Activated CD8-positive, alpha-beta T cell treated with anti-CD3 and anti-CD28 coated beads, Interleukin-2, amount 10 ng/mL, durations not matched to agents 7 days and 5 days (primary cell): ENCODE data around the gene BMP2. TPM values are rescaled to one million over a fixed set of nuclear protein-coding genes. Genes with fewer than 3 reads are reported as not detected.

Experiments
- ATAC-seq: fragments of 150-1000 bp; cut with Tn5 transposase; one replicate; pipeline ENCODE4 v1.10.0; 2021; ENCODE audit warnings: moderate library complexity
- CTCF ChIA-PET: fragments of 350-600 bp; sonication (Branson Sonifier 250); formaldehyde crosslinking; loops from one replicate; lab custom pipeline; 2021; ENCODE audit warnings: antibody characterized with exemption; lab: Charles Lee
- POLR2A ChIA-PET: fragments of 350-600 bp; sonication (Branson Sonifier 250); formaldehyde crosslinking; loops from one replicate; lab custom pipeline; 2021; ENCODE audit warnings: antibody characterized with exemption; lab: Charles Lee
- DNase-seq: peaks from one replicate; pipeline ENCODE4 v3.0.0-alpha.2; 2020
- H3K27ac Mint-ChIP-seq: one replicate; pipeline ENCODE4 v1.8.0; 2021; ENCODE audit warnings: mild to moderate bottlenecking, mixed read lengths
- H3K27me3 Mint-ChIP-seq: one replicate; pipeline ENCODE4 v1.8.0; 2021; ENCODE audit warnings: low read depth, mixed read lengths
- H3K36me3 Mint-ChIP-seq: one replicate; pipeline ENCODE4 v1.8.0; 2021; ENCODE audit warnings: low read depth, mixed read lengths
- H3K4me1 Mint-ChIP-seq: one replicate; pipeline ENCODE4 v1.8.0; 2021; ENCODE audit warnings: low read depth, mixed read lengths
- H3K4me3 Mint-ChIP-seq: one replicate; pipeline ENCODE4 v1.8.0; 2021; ENCODE audit warnings: mild to moderate bottlenecking, mixed read lengths
- H3K9me3 Mint-ChIP-seq: one replicate; pipeline ENCODE4 v1.8.0; 2022; ENCODE audit warnings: mixed read lengths; ENCODE audit not compliant: insufficient read depth
- total RNA-seq, 2 experiments: library from RNA; stranded (reverse); gene quantifications; one replicate each; pipeline ENCODE4 v1.2.3, GENCODE V29; 2021

BMP2 gene
- not detected for total RNA-seq

- Mint-ChIP-seq H3K9me3 (no peaks in the 10 kb centered on the region), H3K27me3 (peaks cover 43% of the 10 kb centered on the region), H3K4me3 (peak within 1 kb of the TSS; percentile 31), H3K36me3 (no peaks in the 10 kb centered on the region), H3K4me1 (peaks cover 2% of the 10 kb centered on the region), H3K27ac (no peak within 1 kb of the TSS)
- DNase-seq = no peak
- ChIA-PET POLR2A (no interaction called here), CTCF (no interaction called here)
- ATAC-seq = peak; percentile 63
These were observed at the start of gene BMP2 for GRCh38 chr20:6767536-6768227. BMP2 (plus strand) TSS chr20:6767686; CDS start chr20:6770127, 2,441 bp downstream.

- no peak overlapping the region for H3K4me3 Mint-ChIP-seq
- no peaks in the 10 kb centered on the region for H3K27me3 Mint-ChIP-seq
- POLR2A ChIA-PET = no interaction called here
- ATAC-seq (no peak), DNase-seq (no peak)
- no peaks in the 10 kb centered on the region for H3K9me3 Mint-ChIP-seq
- no peaks in the 10 kb centered on the region for H3K36me3 Mint-ChIP-seq
- H3K27ac Mint-ChIP-seq = no peak overlapping the region
- CTCF ChIA-PET = no interaction called here
- H3K4me1 Mint-ChIP-seq = no peaks in the 10 kb centered on the region
These were observed 48.7 kb upstream of the BMP2 start for GRCh38 chr20:6718662-6719368.

- no peak for ATAC-seq
- no peak for DNase-seq
- CTCF ChIA-PET = no interaction called here
- POLR2A ChIA-PET = no interaction called here
- Mint-ChIP-seq H3K4me3 (no peak overlapping the region), H3K27ac (no peak overlapping the region), H3K36me3 (no peaks in the 10 kb centered on the region), H3K4me1 (no peaks in the 10 kb centered on the region), H3K27me3 (no peaks in the 10 kb centered on the region), H3K9me3 (no peaks in the 10 kb centered on the region)
These were observed 48.1 kb upstream of the BMP2 start for GRCh38 chr20:6719369-6719721.

- ChIA-PET CTCF (no interaction called here), POLR2A (no interaction called here)
- Mint-ChIP-seq H3K9me3 (no peaks in the 10 kb centered on the region), H3K4me3 (no peak overlapping the region), H3K4me1 (no peaks in the 10 kb centered on the region), H3K27me3 (no peaks in the 10 kb centered on the region), H3K36me3 (no peaks in the 10 kb centered on the region), H3K27ac (no peak overlapping the region)
- no peak for ATAC-seq
- no peak for DNase-seq
These were observed 40.7 kb upstream of the BMP2 start for GRCh38 chr20:6726761-6727160.

GRCh38 chr20:6730672-6731328, 36.7 kb upstream of the BMP2 start:
- H3K27me3 Mint-ChIP-seq = no peaks in the 10 kb centered on the region

GRCh38 chr20:6732001-6732447, 35.5 kb upstream of the BMP2 start:
- ATAC-seq (no peak), DNase-seq (no peak)
- POLR2A ChIA-PET = no interaction called here
- no peak overlapping the region for H3K4me3 Mint-ChIP-seq
- no peaks in the 10 kb centered on the region for H3K4me1 Mint-ChIP-seq
- no peaks in the 10 kb centered on the region for H3K36me3 Mint-ChIP-seq
- CTCF ChIA-PET = no interaction called here
- H3K9me3 Mint-ChIP-seq = no peaks in the 10 kb centered on the region
- H3K27me3 Mint-ChIP-seq = no peaks in the 10 kb centered on the region
- H3K27ac Mint-ChIP-seq = no peak overlapping the region

More at GRCh38 chr20:6730672-6731328, 36.7 kb upstream of the BMP2 start:
- no peak for DNase-seq
- ChIA-PET POLR2A (no interaction called here), CTCF (no interaction called here)
- H3K4me1 Mint-ChIP-seq = no peaks in the 10 kb centered on the region
- H3K9me3 Mint-ChIP-seq = no peaks in the 10 kb centered on the region
- H3K36me3 Mint-ChIP-seq = no peaks in the 10 kb centered on the region
- no peak for ATAC-seq
- no peak overlapping the region for H3K27ac Mint-ChIP-seq
- no peak overlapping the region for H3K4me3 Mint-ChIP-seq

GRCh38 chr20:6732851-6733250, 34.6 kb upstream of the BMP2 start:
- ChIA-PET CTCF (no interaction called here), POLR2A (no interaction called here)
- Mint-ChIP-seq H3K27ac (no peak overlapping the region), H3K4me3 (no peak overlapping the region), H3K36me3 (no peaks in the 10 kb centered on the region), H3K4me1 (no peaks in the 10 kb centered on the region), H3K27me3 (no peaks in the 10 kb centered on the region), H3K9me3 (no peaks in the 10 kb centered on the region)
- DNase-seq = no peak
- no peak for ATAC-seq

- CTCF ChIA-PET = no interaction called here
- Mint-ChIP-seq H3K9me3 (no peaks in the 10 kb centered on the region), H3K36me3 (no peaks in the 10 kb centered on the region)
These were observed 33.5 kb upstream of the BMP2 start for GRCh38 chr20:6733965-6734364.

GRCh38 chr20:6735942-6736845, 31.3 kb upstream of the BMP2 start:
- no peaks in the 10 kb centered on the region for H3K36me3 Mint-ChIP-seq
- no peaks in the 10 kb centered on the region for H3K27me3 Mint-ChIP-seq
- H3K4me3 Mint-ChIP-seq = no peak overlapping the region
- ChIA-PET POLR2A (no interaction called here), CTCF (interaction anchor here (0.6 kb wide), 1 partner anchor 19 kb away, joined by 3 read pairs; no protein-coding TSS in a partner anchor)
- no peak overlapping the region for H3K27ac Mint-ChIP-seq
- DNase-seq = no peak
- ATAC-seq = no peak
- no peaks in the 10 kb centered on the region for H3K9me3 Mint-ChIP-seq
- no peaks in the 10 kb centered on the region for H3K4me1 Mint-ChIP-seq

More at GRCh38 chr20:6733965-6734364, 33.5 kb upstream of the BMP2 start:
- Mint-ChIP-seq H3K4me3 (no peak overlapping the region), H3K27ac (no peak overlapping the region), H3K27me3 (no peaks in the 10 kb centered on the region), H3K4me1 (no peaks in the 10 kb centered on the region)
- POLR2A ChIA-PET = no interaction called here
- no peak for DNase-seq
- no peak for ATAC-seq

- Mint-ChIP-seq H3K4me3 (no peak overlapping the region), H3K4me1 (no peaks in the 10 kb centered on the region), H3K27ac (no peak overlapping the region), H3K9me3 (no peaks in the 10 kb centered on the region), H3K27me3 (no peaks in the 10 kb centered on the region), H3K36me3 (no peaks in the 10 kb centered on the region)
- POLR2A ChIA-PET = no interaction called here
- ATAC-seq (no peak), DNase-seq (no peak)
- CTCF ChIA-PET = no interaction called here
These were observed 28.1 kb upstream of the BMP2 start for GRCh38 chr20:6739406-6739805.

- ATAC-seq (no peak), DNase-seq (no peak)
- Mint-ChIP-seq H3K9me3 (no peaks in the 10 kb centered on the region), H3K36me3 (no peaks in the 10 kb centered on the region), H3K4me3 (no peak overlapping the region), H3K4me1 (no peaks in the 10 kb centered on the region), H3K27ac (no peak overlapping the region), H3K27me3 (no peaks in the 10 kb centered on the region)
- ChIA-PET POLR2A (no interaction called here), CTCF (no interaction called here)
These were observed 27.4 kb upstream of the BMP2 start for GRCh38 chr20:6740096-6740495.
